ENCODE measurements around the gene CTSW.

GRCh38 chr11:65853246-65853979 is 26.2 kb upstream of the CTSW start:
- TF ChIP-seq PBX3 (CRISPR knock-in tag; IDR thresholded peaks at IDR 0.05) (no peak), ZNF837 (tag by site-specific recombination; IDR thresholded peaks at IDR 0.05) (no peak), ELK4 (IDR thresholded peaks at IDR 0.05; ENCODE audit: borderline replicate concordance, low read depth, low read length) (no peak), CTCF (tag by site-specific recombination; IDR thresholded peaks at IDR 0.05) (no peak), REST (tag by site-specific recombination; IDR thresholded peaks at IDR 0.05) (no peak), ZNF280C (tag by site-specific recombination; IDR thresholded peaks at IDR 0.05) (no peak), SP2 (tag by site-specific recombination; IDR thresholded peaks at IDR 0.05) (no peak), OVOL3 (tag by site-specific recombination; IDR thresholded peaks at IDR 0.05) (no peak), TCF7L2 (IDR thresholded peaks at IDR 0.05; ENCODE audit: borderline replicate concordance, low read depth, low read length) (no peak), ZSCAN30 (tag by site-specific recombination; IDR thresholded peaks at IDR 0.05) (no peak), ZNF707 (tag by site-specific recombination; IDR thresholded peaks at IDR 0.05) (no peak)

All from HEK293 (cell line).